SH-SY5Y (cell line): Measurements from ENCODE around the gene MIPEP.

Experiments used
- GATA2 ChIP-seq: IDR thresholded peaks from 2 replicates; pipeline ENCODE4 v1.6.1; 2011; ENCODE audit warnings: mild to moderate bottlenecking, low read depth, low read length
- GATA3 ChIP-seq: IDR thresholded peaks from 2 replicates; pipeline ENCODE4 v1.6.1; 2011; ENCODE audit warnings: low read depth, mild to moderate bottlenecking, low read length, moderate library complexity

GRCh38 chr13:23763318-23763717, 125.9 kb downstream of the MIPEP start:
- TF ChIP-seq GATA3: no peak
- TF ChIP-seq GATA2: no peak
